ENCODE data around the gene TAF8.

DNA sequence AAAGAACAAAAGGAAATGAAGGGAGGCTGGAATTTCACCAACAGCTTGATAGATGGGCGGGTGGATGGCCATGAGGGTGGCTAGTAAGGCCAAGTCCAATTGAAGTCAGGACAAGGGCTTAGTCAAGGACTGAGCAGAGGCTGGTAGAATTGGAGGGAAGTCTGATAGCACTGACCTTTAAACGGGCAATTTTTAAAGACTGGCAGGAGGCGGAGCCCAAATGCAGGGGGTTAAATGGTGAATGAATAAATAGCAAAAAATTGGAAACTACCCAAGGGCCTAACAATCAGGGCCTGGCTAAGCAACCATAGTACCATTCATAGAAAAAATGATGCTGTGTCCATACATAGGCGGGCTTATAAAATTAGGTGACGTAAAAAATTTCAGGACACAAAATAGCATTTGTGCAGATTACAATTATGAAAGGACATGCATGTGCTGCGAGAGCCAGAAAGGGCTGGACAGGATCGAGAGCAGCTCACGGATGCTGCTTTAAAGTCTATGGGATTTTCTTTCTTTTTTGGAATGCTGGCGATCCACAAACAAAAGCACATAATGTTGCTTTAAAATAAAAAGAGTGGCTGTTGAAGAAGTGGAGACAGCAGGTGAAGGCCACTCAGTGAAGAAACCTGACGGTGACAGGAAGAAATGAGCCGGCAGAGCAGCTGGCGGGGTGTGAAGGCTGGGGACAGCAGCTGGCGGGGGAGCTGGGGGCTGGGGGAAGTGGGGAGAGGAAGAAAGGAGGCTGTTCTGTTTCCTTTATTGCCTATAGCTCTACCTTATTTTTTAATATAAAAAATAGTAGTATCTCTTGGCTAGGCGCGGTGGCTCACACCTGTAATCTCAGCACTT, 42.8 kb upstream of the TAF8 start:
- TF ChIP-seq, protein P1, sequence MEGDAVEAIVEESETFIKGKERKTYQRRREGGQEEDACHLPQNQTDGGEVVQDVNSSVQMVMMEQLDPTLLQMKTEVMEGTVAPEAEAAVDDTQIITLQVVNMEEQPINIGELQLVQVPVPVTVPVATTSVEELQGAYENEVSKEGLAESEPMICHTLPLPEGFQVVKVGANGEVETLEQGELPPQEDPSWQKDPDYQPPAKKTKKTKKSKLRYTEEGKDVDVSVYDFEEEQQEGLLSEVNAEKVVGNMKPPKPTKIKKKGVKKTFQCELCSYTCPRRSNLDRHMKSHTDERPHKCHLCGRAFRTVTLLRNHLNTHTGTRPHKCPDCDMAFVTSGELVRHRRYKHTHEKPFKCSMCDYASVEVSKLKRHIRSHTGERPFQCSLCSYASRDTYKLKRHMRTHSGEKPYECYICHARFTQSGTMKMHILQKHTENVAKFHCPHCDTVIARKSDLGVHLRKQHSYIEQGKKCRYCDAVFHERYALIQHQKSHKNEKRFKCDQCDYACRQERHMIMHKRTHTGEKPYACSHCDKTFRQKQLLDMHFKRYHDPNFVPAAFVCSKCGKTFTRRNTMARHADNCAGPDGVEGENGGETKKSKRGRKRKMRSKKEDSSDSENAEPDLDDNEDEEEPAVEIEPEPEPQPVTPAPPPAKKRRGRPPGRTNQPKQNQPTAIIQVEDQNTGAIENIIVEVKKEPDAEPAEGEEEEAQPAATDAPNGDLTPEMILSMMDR (IDR thresholded peaks at IDR 0.05), result no peak
- TF ChIP-seq POLR2A (IDR thresholded peaks at IDR 0.05), result no peak

Measured in lower leg skin (tissue), 3 donors.